GM21619 (cell line): ENCODE results near the gene TEX14.

ENCODE experiments used
- ATAC-seq: cut with Tn5 transposase; IDR thresholded peaks from one replicate; pipeline ENCODE4 v1.9.1; 2021; ENCODE audit not compliant: unreplicated experiment

Gene TEX14, protein sequence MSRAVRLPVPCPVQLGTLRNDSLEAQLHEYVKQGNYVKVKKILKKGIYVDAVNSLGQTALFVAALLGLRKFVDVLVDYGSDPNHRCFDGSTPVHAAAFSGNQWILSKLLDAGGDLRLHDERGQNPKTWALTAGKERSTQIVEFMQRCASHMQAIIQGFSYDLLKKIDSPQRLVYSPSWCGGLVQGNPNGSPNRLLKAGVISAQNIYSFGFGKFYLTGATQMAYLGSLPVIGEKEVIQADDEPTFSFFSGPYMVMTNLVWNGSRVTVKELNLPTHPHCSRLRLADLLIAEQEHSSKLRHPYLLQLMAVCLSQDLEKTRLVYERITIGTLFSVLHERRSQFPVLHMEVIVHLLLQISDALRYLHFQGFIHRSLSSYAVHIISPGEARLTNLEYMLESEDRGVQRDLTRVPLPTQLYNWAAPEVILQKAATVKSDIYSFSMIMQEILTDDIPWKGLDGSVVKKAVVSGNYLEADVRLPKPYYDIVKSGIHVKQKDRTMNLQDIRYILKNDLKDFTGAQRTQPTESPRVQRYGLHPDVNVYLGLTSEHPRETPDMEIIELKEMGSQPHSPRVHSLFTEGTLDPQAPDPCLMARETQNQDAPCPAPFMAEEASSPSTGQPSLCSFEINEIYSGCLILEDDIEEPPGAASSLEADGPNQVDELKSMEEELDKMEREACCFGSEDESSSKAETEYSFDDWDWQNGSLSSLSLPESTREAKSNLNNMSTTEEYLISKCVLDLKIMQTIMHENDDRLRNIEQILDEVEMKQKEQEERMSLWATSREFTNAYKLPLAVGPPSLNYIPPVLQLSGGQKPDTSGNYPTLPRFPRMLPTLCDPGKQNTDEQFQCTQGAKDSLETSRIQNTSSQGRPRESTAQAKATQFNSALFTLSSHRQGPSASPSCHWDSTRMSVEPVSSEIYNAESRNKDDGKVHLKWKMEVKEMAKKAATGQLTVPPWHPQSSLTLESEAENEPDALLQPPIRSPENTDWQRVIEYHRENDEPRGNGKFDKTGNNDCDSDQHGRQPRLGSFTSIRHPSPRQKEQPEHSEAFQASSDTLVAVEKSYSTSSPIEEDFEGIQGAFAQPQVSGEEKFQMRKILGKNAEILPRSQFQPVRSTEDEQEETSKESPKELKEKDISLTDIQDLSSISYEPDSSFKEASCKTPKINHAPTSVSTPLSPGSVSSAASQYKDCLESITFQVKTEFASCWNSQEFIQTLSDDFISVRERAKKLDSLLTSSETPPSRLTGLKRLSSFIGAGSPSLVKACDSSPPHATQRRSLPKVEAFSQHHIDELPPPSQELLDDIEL (N-terminal part only)

DNA sequence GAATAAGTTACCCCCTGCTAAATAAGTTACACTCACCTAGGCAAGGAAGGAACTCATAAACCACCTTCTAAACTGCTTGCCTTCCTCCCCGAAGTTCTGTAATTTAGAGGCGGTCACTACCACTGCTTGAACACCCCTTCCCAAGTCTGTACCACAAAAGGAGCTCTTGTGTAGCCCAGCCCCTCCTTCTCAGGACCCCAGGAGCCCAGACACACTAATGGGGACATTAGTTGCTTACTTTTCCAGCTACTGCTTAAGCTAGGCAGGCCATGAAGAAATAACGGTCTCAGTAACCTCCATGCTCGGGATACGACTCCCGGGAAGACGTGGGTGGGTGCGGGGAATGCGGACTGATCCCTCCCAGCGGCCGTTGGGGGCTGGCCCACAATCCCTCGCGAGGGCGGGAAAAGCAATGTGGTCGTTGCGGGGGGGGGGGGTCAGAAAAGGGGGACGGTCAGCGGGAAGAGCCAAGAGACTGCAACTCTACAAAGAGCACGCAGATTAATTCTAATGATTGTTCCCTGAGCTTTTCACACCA is at the start of gene TEX14:
Gene TEX14, minus strand, starts transcription at position 345 of the 538 bp plus-strand sequence. CDS start 40,044 bp downstream, outside the sequence.
- no peak for ATAC-seq

DNA sequence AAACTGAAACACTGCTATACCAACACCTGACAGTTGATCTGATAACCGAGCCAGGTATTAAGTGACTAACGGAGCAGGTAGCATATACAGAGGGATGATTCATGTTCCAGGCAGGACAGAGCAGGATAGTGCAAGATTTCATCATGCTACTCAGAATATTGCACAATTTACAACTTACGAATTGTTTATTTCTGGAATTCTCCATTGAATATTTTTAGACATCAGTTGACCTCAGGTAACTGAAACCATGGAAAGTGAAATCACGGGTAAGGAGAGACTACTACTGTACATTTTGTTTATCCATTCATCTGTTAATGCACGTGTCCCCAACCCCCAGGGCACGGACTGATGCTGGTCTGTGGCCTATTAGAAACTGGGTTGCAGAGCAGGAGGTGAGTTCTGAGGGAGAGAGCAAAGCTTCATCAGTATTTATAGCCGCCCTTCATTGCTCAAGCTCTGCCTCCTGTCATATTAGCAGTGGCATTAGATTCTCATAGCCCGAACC is 49.3 kb upstream of the TEX14 start:
- no peak for ATAC-seq

DNA sequence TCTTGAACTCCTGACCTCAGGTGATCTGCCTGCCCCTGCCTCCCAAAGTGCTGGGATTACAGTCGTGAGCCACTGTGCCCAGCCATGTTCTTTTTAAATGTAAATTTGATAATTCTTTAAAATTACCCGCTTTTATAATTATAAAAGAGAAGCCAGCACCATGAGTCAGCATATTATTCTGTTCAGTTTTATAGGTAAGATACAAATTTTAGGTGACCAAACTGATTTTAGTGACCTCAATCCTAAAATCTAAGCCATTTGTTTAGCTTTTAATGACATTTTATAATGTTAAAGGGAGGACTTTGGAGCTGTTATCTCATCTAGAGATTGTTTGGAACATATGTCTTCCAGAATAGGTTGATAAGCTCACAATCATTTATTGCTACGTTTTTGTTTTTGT is 43.0 kb upstream of the TEX14 start:
- no peak for ATAC-seq

DNA sequence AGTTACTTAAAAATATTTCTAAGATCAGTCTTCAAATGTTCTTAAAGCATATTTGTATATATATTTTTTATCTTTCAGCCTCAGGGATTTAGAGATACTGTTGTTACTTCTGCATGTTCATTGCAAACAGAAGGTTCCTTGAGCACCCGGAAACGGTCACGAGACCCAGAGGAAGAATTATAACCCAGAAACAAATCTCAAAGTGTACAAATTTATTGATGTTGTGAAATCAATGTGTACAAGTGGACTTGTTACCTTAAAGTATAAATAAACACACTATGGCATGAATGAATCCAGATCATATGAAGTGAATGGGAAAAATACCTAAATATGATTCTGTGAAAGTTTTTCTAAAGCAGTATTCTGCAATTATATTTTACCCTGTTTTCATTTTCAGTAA is 42.2 kb upstream of the TEX14 start:
- ATAC-seq: no peak

- ATAC-seq: no peak
Observed at GRCh38 chr17:58730937-58731336, 39.1 kb upstream of the TEX14 start.

DNA sequence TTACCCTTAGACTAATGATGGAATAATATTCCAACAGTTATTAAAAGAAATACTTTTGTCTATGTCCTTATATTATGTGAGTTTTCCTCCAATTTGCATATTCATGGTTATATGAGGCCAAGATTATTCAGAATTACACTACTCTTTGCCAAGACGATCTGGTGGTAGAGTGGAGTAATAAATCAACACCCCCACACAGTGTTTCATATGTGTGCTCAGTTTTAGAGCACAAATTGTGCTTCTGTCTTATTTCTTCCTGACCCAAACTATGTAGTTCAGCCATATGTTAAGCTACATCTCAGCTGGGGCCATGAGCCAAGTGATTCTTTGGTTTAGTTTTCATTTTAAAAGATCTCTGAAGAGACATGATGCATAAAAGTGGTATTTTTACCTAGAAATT is 37.0 kb upstream of the TEX14 start:
- ATAC-seq: no peak

DNA sequence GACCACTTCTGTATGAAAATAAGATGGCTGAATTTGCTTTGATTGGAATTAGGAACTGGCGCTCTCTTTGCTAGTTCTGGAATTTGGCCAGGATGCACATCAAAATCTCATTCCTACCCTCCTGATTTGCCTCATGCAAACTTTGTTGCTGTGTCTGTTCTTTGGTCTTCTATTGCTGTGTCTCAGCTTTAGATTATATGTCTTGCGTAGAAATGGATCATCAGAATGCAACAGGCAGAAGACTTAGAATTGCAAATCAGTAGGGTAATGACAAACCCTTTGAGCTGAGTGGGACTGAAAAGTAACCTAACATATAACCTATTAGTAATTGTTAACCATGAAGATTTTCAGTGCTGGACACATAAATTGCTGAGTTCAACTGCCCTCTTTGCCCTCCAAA is 30.9 kb upstream of the TEX14 start:
- no peak for ATAC-seq

GRCh38 chr17:58722274-58722673 is 30.4 kb upstream of the TEX14 start:
- no peak for ATAC-seq

DNA sequence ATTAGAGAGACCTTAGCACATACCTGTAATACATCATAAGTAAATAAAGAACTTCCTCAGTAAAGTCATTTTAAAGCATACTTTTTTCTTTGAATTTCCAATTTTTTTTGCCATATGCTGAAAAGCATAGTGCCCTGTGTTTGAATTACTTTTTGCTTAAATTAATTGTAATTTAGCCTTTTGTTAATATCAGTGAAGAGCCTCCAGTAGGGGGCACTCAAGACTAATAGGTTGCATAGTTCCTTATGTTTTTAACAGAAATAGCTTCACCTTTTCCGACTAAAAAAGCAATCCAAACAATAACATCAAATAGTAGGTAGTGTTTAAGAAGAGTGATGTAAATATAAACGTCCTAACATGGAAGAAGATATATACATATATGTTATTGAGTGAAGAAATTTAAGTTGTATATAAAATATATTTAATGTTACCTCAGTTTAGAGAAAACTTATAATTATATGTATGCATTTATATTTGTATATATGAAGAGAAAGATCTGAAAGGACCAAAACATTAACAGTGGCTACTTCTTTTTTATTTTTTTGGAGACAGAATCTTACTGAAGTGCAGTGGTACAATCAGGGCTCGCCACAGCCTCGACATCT is 19.2 kb upstream of the TEX14 start:
- no peak for ATAC-seq

GRCh38 chr17:58706351-58707140 is 14.7 kb upstream of the TEX14 start:
- ATAC-seq: peak; percentile 42

DNA sequence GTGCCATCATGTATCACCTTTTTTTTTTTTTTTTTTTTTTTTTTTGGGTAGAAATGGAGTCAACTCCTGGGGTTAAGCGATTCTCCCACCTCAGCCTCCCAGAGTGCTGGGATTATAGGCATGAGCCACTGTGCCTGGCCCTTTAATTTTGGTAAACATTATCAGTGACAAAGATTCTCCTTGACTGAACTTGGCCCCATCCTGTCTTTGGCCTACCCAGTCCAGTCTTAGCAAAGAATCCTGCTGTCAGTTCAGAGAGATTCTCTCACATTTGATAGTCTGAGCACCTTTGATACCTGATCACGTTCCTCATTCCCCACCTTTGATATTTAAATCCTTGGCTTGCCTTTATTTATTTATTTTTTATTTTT is 12.1 kb upstream of the TEX14 start:
- no peak for ATAC-seq

DNA sequence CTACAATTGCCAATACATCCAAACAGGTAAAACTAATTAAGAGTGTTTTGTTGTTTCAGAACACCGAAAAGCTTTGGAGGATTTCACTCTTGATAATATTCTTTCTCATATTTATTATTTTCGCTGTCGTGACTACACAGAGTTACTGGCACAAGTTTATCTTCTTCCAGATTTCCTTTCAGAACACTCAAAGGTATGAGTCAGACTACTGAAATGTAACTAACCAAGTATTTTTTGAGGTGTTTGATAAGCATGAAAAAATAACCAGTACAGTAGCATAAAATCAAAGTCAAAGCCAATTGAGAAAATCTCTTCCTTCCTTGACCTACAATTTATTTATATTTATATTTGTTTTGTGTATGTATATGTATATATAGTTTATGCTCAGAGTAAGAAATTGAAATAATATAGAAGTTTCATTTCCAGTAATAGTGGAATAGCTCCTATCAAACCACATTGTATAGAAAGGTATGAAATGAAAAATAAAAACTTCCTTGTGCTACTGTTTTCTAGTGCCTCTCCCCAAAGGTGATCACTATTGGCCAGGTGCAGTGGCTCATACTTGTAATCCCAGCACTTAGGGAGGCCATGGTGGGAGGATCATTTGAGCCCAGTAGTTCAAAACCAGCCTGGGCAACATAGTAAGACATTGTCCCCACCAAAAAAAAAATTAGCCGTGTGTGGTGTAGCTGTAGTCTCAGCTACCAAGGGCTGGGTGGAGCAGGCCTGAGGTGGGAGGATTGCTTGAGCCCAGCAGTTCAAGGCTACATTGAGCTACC is 11.5 kb upstream of the TEX14 start:
- no peak for ATAC-seq

GRCh38 chr17:58702708-58703107 is 10.9 kb upstream of the TEX14 start:
- no peak for ATAC-seq

DNA sequence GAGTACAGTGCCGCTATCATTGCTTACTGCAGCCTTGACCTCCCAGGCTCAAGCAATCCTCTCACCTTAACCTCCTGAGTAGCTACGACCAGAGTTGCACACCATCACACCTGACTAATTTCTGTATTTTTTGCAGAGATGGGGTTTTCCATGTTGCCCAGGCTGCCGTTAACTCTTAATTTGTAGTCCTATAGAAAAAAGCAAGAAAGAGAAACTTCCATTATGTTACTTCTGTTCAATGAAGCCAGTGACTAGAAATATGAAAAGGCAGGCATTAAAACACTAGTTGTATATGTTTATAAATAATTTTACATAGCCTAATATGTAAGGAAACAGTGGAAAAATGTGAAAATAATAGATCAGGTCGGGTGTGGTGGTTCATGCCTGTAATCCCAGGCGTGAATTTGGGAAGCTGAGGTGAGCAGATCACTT is 10.2 kb upstream of the TEX14 start:
- ATAC-seq: peak; percentile 58

DNA sequence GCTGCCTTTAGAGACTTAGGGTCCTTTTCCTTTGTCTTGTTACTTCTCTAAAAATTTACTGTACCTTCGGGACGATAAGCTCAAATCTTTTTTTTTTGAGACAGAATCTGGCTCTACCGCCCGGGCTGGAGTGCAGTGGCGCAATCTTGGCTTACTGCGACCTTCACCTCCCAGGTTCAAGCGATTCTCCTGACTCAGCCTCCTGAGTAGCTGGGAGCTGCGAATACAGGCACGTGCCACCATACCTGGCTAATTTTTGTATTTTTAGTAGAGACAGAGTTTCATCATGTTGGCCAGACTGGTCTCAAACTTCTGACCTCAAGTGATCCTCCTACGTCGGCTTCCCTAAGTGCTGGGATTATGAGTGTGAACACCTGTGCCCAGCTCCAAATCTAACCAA is 7.9 kb upstream of the TEX14 start:
- no peak for ATAC-seq

DNA sequence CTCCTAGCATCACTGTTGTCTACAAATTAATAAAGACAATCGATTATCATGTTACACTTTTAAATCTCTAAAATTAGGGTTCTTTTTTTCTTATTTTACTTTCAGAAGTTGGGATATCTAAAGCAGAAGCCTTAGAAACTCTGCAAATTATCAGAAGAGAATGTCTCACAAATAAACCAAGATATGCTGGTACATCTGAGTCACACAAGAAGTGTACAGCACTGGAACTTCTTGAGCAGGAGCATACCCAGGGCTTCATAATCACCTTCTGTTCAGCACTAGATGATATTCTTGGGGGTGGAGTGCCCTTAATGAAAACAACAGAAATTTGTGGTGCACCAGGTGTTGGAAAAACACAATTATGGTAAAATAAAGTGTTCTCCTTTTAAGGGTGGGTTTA is 3.0 kb upstream of the TEX14 start:
- no peak for ATAC-seq

- no peak for ATAC-seq
Observed at GRCh38 chr17:58694302-58694701, 2.5 kb upstream of the TEX14 start.

DNA sequence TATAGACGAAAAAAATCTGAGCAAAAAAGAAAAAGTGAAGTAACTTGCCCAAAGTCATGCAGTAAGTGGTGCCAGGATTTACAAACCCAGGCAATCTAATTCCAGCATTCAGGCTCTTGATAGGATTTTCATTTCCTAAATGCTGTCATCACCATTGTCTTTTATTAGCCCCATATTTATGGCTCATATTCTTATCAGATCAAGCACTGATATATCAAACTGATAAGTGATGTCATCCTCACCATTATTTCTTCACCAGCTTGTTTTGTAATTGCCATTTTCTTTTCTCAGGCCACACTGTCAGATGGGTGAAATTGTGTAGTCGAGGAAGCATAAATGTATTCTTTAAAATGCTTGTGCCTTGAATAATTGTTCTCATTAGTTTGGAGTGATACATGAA is 1.9 kb upstream of the TEX14 start:
- no peak for ATAC-seq

- no peak for ATAC-seq
Observed at GRCh38 chr17:58693208-58693607, 1.4 kb upstream of the TEX14 start.
